BJ (cell line): Measurements from ENCODE around the gene TELO2. TPM values are rescaled to one million over a fixed set of nuclear protein-coding genes. Genes with fewer than 3 reads are reported as not detected.

Experiments
- CTCF ChIA-PET: fragments of 350-600 bp; formaldehyde crosslinking; extraction: SDS; loops from one replicate; lab custom pipeline; 2021; ENCODE audit warnings: antibody characterized with exemption, inconsistent platforms; lab: Yijun Ruan, JAX
- POLR2A ChIA-PET: fragments of 300-600 bp; sonication (Branson Sonifier 250); formaldehyde crosslinking; extraction: SDS; loops from one replicate; lab custom pipeline; 2021; ENCODE audit warnings: antibody characterized with exemption; lab: Charles Lee
- DNase-seq: peaks from one replicate; pipeline ENCODE4 v3.0.0-alpha.2; 2011; ENCODE audit warnings: low read depth
- H3K27me3 ChIP-seq: 2 replicates; pipeline ENCODE4 v1.6.0; 2011; ENCODE audit warnings: low read length; ENCODE audit not compliant: control insufficient read depth, insufficient read depth
- H3K36me3 ChIP-seq: 2 replicates; pipeline ENCODE4 v1.5.1; 2011; ENCODE audit warnings: low read length; ENCODE audit not compliant: control insufficient read depth, insufficient read depth
- H3K4me3 ChIP-seq: 2 replicates; pipeline ENCODE4 v1.5.1; 2011; ENCODE audit warnings: low read depth, mild to moderate bottlenecking, control low read depth, low read length
- CTCF ChIP-seq: IDR thresholded peaks from 2 replicates; pipeline ENCODE4 v1.5.1; 2011; ENCODE audit warnings: low read depth, mild to moderate bottlenecking, control low read depth, inconsistent platforms, low read length, moderate library complexity; ENCODE audit not compliant: insufficient read depth
- polyA plus RNA-seq: library from polyadenylated mRNA; depleted of rRNA; stranded (reverse); fragments of >200 nt; gene quantifications from 2 replicates; pipeline ENCODE4 v1.2.3, GENCODE V29; 2011

Gene TELO2
- polyA plus RNA-seq, 1 experiment, result 15.9 TPM

- ChIA-PET POLR2A (no interaction called here), CTCF (no interaction called here)
- Histone ChIP-seq H3K4me3 (peak overlapping the region; percentile 20; the same call in 1 of the 2 replicates), H3K36me3 (peaks cover 53% of the 10 kb centered on the region), H3K27me3 (no peaks in the 10 kb centered on the region)
- no peak for TF ChIP-seq CTCF
- DNase-seq, result no peak
Observed at GRCh38 chr16:1537138-1537577, 44.0 kb downstream of the TELO2 start.

- Histone ChIP-seq H3K4me3 (no peak overlapping the region), H3K36me3 (peaks cover 60% of the 10 kb centered on the region), H3K27me3 (no peaks in the 10 kb centered on the region)
- TF ChIP-seq CTCF, result no peak
- DNase-seq, result no peak
- ChIA-PET CTCF (interaction anchor here (1.0 to 2.1 kb wide), 4 partner anchors 10 to 44 kb away, joined by 3 to 9 read pairs (median 4); partner anchors contain the start of gene TELO2), POLR2A (no interaction called here)
Observed at GRCh38 chr16:1537763-1538289, 44.7 kb downstream of the TELO2 start.

- TF ChIP-seq CTCF, result peak; percentile 17; the same call in 1 of the 2 replicates
- H3K36me3 ChIP-seq, result peaks cover 61% of the 10 kb centered on the region
- no peaks in the 10 kb centered on the region for H3K27me3 ChIP-seq
- DNase-seq, result no peak
- ChIA-PET CTCF (interaction anchor here (0.7 to 2.1 kb wide), 5 partner anchors 9 to 45 kb away, joined by 3 to 9 read pairs (median 4); partner anchors contain the start of gene TELO2), POLR2A (no interaction called here)
- no peak overlapping the region for H3K4me3 ChIP-seq
Observed at GRCh38 chr16:1538804-1539520, 45.8 kb downstream of the TELO2 start.

GRCh38 chr16:1539720-1540555, 46.8 kb downstream of the TELO2 start:
- peaks cover 61% of the 10 kb centered on the region for H3K36me3 ChIP-seq
- no peak for TF ChIP-seq CTCF
- ChIA-PET POLR2A (no interaction called here), CTCF (no interaction called here)
- no peaks in the 10 kb centered on the region for H3K27me3 ChIP-seq
- no peak overlapping the region for H3K4me3 ChIP-seq
- DNase-seq, result no peak

GRCh38 chr16:1540556-1540855, 47.3 kb downstream of the TELO2 start:
- peaks cover 65% of the 10 kb centered on the region for H3K36me3 ChIP-seq
- POLR2A ChIA-PET, result no interaction called here
- no peaks in the 10 kb centered on the region for H3K27me3 ChIP-seq
- no peak overlapping the region for H3K4me3 ChIP-seq
- DNase-seq, result no peak
- CTCF ChIA-PET, result no interaction called here
- TF ChIP-seq CTCF, result no peak
